HepG2 (cell line): ENCODE data around the gene HOXB6. TPM values are rescaled to one million over a fixed set of nuclear protein-coding genes. Genes with fewer than 3 reads are reported as not detected.

Experiments used
- ATAC-seq: fragments of 200-7000 bp; cut with Tn5 transposase; 3 replicates; pipeline ENCODE4 v1.9.1; 2020; ENCODE audit warnings: mild to moderate bottlenecking, moderate library complexity
- BruUV-seq: library from RNA; stranded (reverse); fragments of 400-500 nt; replicated peaks from 2 replicates; lab custom pipeline; 2021; lab: Mats Ljungman, UMichigan
- CTCF ChIA-PET: fragments of 300-600 bp; formaldehyde crosslinking; extraction: SDS; loops from one replicate; lab custom pipeline; 2021; ENCODE audit warnings: low total read pairs, inconsistent platforms, low intra/inter-chr PET ratio; lab: Yijun Ruan, JAX
- POLR2A ChIA-PET: fragments of 350-600 bp; sonication (Branson Sonifier 250); formaldehyde crosslinking; loops from one replicate; lab custom pipeline; 2020; ENCODE audit warnings: antibody characterized with exemption, inconsistent platforms; lab: Yijun Ruan, JAX
- DNase-seq: peaks from one replicate; pipeline ENCODE4 v3.0.0-alpha.2; 2015; ENCODE audit warnings: low spot score
- FAIRE-seq: peaks from 3 replicates; lab custom pipeline; 2011; peaks lifted over from hg19 to GRCh38; lab: Jason Lieb, UNC
- H2AFZ ChIP-seq: one replicate; pipeline ENCODE4 v1.6.1; 2011; ENCODE audit warnings: low read length, inconsistent platforms
- H3K27ac ChIP-seq: fragments of 300-600 bp; 3 replicates; pipeline ENCODE4 v1.8.0; 2011; ENCODE audit warnings: mixed run types, mild to moderate bottlenecking, mixed read lengths, low read length, inconsistent platforms; ENCODE audit not compliant: insufficient read depth; ENCODE audit errors: extremely low read length
- H3K27me3 ChIP-seq, 2 experiments: fragments of 200-600 bp in 1 of 2; 2 replicates in 1 of 2; 3 replicates in 1 of 2; pipeline versions ENCODE4 v1.6.0 to v1.8.0; 2011; ENCODE audit warnings: low read length in 2 of 2, mild to moderate bottlenecking in 2 of 2, moderate library complexity in 2 of 2, inconsistent platforms in 1 of 2; ENCODE audit not compliant: insufficient read depth in 2 of 2, control insufficient read depth in 1 of 2
- H3K36me3 ChIP-seq, 2 experiments: fragments of 200-600 bp in 1 of 2; replicated peaks in 1 of 2; 2 replicates in 1 of 2; 3 replicates in 1 of 2; pipeline versions ENCODE4 v1.5.1 to v1.8.0; 2011; ENCODE audit warnings: low read length in 2 of 2, inconsistent platforms in 1 of 2; ENCODE audit not compliant: insufficient read depth in 2 of 2, control insufficient read depth in 1 of 2
- H3K4me1 ChIP-seq: 2 replicates; pipeline ENCODE4 v1.5.1; 2012; ENCODE audit warnings: low read length, inconsistent platforms; ENCODE audit not compliant: insufficient read depth
- H3K4me2 ChIP-seq: 2 replicates; pipeline ENCODE4 v1.6.0; 2011; ENCODE audit warnings: low read depth, low read length, inconsistent platforms
- H3K4me3 ChIP-seq, 3 experiments: fragments of 200-600 bp in 1 of 3; sonication (generic), shearing (Covaris generic) in 1 of 3; replicated peaks in 1 of 3; 2 replicates each; pipeline ENCODE4 v1.5.1; 2011 to 2016; ENCODE audit warnings: low read length in 3 of 3, inconsistent platforms in 2 of 3, low read depth in 2 of 3, mild to moderate bottlenecking in 2 of 3, control low read depth in 1 of 3, mixed read lengths in 1 of 3; ENCODE audit not compliant: insufficient read depth in 1 of 3
- H3K79me2 ChIP-seq: one replicate; pipeline ENCODE4 v1.6.1; 2011; ENCODE audit warnings: low read length, inconsistent platforms; ENCODE audit not compliant: insufficient read depth
- H3K9ac ChIP-seq: 2 replicates; pipeline ENCODE4 v1.6.0; 2011; ENCODE audit warnings: mild to moderate bottlenecking, low read depth, low read length, inconsistent platforms; ENCODE audit not compliant: insufficient read depth
- H3K9me3 ChIP-seq: 2 replicates; pipeline ENCODE4 v1.5.1; 2012; ENCODE audit warnings: mild to moderate bottlenecking, low read length
- H4K20me1 ChIP-seq: 2 replicates; pipeline ENCODE4 v1.6.0; 2011; ENCODE audit warnings: inconsistent platforms, mild to moderate bottlenecking, low read length, moderate library complexity; ENCODE audit not compliant: insufficient read depth
- NFYC ChIP-seq: IDR thresholded peaks from 2 replicates; pipeline ENCODE4 v1.6.1; 2016; ENCODE audit warnings: missing genetic modification reagents, missing compliant biosample characterization
- ZNF24 ChIP-seq: fragments of 450-650 bp; IDR thresholded peaks from 2 replicates; pipeline ENCODE4 v1.6.1; 2017; ENCODE audit warnings: antibody characterized with exemption, mild to moderate bottlenecking
- ZNF629 ChIP-seq: sonication (generic); formaldehyde crosslinking; conservative IDR thresholded peaks from 2 replicates; pipeline ENCODE4 v1.5.0; 2020; ENCODE audit warnings: missing genetic modification reagents
- WGBS: methylation state at CpG from one replicate; pipeline ENCODE4 v1.1.6; 2017; ENCODE audit warnings: low lambda C conversion rate; 5-methylcytosine and 5-hydroxymethylcytosine counted together
- in situ Hi-C: cut with HindIII; loops from 2 replicates; pipeline ENCODE4 v1.10.0; 2017; ENCODE audit warnings: low pct_unique_long_range_greater_than_20kb; ENCODE audit not compliant: extremely low pct_ligation_motif_present
- intact Hi-C: fragments of 100-400 bp; cut with micrococcal nuclease; formaldehyde crosslinking; loops from one replicate; pipeline ENCODE4 v1.10.0; 2022; ENCODE audit not compliant: unreplicated experiment
- polyA plus RNA-seq, 8 experiments: library from polyadenylated mRNA; depleted of rRNA in 3 of 8; stranded (reverse) in 7 of 8; unstranded in 1 of 8; fragments of >200 nt; fragmentation: Illumina TruSeq in 4 of 8; extraction: Trizol in 4 of 8; gene quantifications; 2 replicates each; pipeline versions ENCODE4 v1.2.1 to v1.2.3, GENCODE V29; 2011 to 2016; ENCODE audit warnings: low read depth in 4 of 8, missing spikeins in 1 of 8, mixed read lengths in 1 of 8; ENCODE audit not compliant: insufficient read depth in 1 of 8
- total RNA-seq, 5 experiments: library from RNA; depleted of rRNA; stranded (reverse); fragments of >200 nt; fragmentation: Illumina TruSeq; extraction: Trizol; gene quantifications; 2 replicates each; pipeline ENCODE4 v1.2.3, GENCODE V29; 2016; ENCODE audit warnings: low read depth in 1 of 5
- TF ChIP-seq, protein P1 (sequence below): sonication (generic); formaldehyde crosslinking; IDR thresholded peaks from 2 replicates; pipeline ENCODE4 v1.4.0; 2020; ENCODE audit warnings: missing genetic modification reagents

Gene HOXB6
- total and polyA plus RNA-seq, 2 of the 13 experiments (the other 11 are each of a cell fraction or from before 2014, with no cell fraction given) = not detected

- TF ChIP-seq, protein P1, sequence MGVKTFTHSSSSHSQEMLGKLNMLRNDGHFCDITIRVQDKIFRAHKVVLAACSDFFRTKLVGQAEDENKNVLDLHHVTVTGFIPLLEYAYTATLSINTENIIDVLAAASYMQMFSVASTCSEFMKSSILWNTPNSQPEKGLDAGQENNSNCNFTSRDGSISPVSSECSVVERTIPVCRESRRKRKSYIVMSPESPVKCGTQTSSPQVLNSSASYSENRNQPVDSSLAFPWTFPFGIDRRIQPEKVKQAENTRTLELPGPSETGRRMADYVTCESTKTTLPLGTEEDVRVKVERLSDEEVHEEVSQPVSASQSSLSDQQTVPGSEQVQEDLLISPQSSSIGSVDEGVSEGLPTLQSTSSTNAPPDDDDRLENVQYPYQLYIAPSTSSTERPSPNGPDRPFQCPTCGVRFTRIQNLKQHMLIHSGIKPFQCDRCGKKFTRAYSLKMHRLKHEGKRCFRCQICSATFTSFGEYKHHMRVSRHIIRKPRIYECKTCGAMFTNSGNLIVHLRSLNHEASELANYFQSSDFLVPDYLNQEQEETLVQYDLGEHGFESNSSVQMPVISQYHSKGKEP = no peak
- TF ChIP-seq NFYC (CRISPR knock-in tag) = no peak
These were observed 45.0 kb upstream of the HOXB6 start (continued) for GRCh38 chr17:48649741-48650140.

DNA sequence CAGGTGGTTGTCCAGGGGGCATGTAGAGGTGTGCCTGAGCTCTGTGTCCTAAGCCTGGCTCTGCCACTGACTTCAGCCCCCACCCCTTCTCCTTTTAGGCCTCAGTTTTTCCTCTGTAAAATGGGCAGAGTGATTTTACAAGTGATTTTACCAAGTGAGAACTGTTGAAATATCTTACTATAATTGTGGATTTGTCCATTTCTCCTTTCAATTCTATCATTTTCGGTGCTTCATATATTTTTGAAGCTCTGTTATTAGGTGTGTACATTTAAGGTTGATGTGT, 43.1 kb upstream of the HOXB6 start:
- Histone ChIP-seq H3K4me2 (no peak overlapping the region), H3K79me2 (no peaks in the 10 kb centered on the region), H3K27me3 (peaks cover 14 to 61% of the 10 kb centered on the region in 2 experiments), H3K4me1 (no peaks in the 10 kb centered on the region), H3K27ac (no peak overlapping the region), H2AFZ (no peak overlapping the region), H3K4me3 (no peak overlapping the region), H3K36me3 (no peaks in the 10 kb centered on the region), H3K9me3 (no peaks in the 10 kb centered on the region), H4K20me1 (no peaks in the 10 kb centered on the region; the same call in 1 of the 2 replicates), H3K9ac (no peak overlapping the region)
- POLR2A ChIA-PET = no interaction called here
- in situ Hi-C loops (no loop called here), intact Hi-C loops (no loop called here)
- BruUV-seq = no TSS peak
- 4% methylated on average over 1 of the region's 1 CpG for WGBS
- FAIRE-seq (no peak), DNase-seq (no peak), ATAC-seq (no peak)
- CTCF ChIA-PET = no interaction called here
- TF ChIP-seq ZNF629 (CRISPR knock-in tag) = peak; percentile 78
- TF ChIP-seq ZNF24 = no peak
